ENCODE data around the gene SERPINH1.

DNA sequence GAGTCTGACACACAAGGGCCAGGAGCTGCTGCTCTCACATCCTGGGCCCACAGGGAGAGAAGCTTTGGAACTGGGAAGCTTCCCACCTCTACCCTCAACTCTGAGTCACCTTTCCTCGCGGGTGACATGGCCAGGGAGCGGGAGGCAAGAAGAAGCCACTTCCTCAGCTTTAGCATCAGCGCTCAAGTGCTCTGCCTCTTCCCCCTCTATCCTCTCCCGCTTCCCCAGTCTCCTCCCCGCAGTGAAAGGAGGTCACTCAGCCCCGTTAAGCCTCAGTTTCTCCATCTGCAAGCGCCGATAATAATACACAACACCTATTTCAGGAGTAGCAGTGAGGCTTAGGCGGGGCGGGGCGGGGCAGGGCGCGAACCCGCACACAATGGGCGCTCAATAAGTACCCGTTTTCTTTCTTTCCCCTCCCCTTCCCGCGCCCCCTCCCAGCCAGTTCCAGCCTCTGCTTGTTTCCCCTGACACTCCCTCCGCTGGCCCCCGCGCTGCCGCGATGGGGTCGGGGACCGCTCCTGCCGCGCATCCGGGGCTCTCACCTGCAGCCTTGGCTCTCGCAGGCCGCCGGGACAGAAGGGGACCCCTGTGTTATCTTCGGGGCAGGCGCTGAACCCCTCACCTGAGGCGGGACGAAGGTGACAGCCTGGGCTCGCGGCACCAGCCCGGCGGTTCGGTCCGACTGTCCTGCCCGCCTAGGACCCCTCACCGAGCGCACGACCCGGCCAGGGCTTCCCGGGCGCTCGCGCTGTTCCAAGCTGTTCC is 37.2 kb upstream of the SERPINH1 start:
- TF ChIP-seq, protein P1, sequence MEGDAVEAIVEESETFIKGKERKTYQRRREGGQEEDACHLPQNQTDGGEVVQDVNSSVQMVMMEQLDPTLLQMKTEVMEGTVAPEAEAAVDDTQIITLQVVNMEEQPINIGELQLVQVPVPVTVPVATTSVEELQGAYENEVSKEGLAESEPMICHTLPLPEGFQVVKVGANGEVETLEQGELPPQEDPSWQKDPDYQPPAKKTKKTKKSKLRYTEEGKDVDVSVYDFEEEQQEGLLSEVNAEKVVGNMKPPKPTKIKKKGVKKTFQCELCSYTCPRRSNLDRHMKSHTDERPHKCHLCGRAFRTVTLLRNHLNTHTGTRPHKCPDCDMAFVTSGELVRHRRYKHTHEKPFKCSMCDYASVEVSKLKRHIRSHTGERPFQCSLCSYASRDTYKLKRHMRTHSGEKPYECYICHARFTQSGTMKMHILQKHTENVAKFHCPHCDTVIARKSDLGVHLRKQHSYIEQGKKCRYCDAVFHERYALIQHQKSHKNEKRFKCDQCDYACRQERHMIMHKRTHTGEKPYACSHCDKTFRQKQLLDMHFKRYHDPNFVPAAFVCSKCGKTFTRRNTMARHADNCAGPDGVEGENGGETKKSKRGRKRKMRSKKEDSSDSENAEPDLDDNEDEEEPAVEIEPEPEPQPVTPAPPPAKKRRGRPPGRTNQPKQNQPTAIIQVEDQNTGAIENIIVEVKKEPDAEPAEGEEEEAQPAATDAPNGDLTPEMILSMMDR (conservative IDR thresholded peaks at IDR 0.05; ENCODE audit: low read length), result no peak
- TF ChIP-seq EZH2phosphoT487 (IDR thresholded peaks at IDR 0.05; ENCODE audit: borderline replicate concordance), result no peak

All from Loucy (cell line).